Peyer's patch (tissue), 4 donors: ENCODE data around the gene NSL1.

Source experiments
- CTCF ChIP-seq, 6 experiments: fragments of 450-650 bp in 4 of 6; fragments of 200-600 bp in 2 of 6; sonication (generic) in 1 of 6; IDR thresholded peaks; one replicate each; pipeline ENCODE4 v1.5.1; 2017 to 2019; ENCODE audit warnings: antibody characterized with exemption in 6 of 6, mild to moderate bottlenecking in 3 of 6, moderate library complexity in 1 of 6
- POLR2A ChIP-seq, 2 donors: fragments of 450-650 bp; IDR thresholded peaks; one replicate each; pipeline ENCODE4 v1.5.1; 2017; ENCODE audit warnings: antibody characterized with exemption in 2 of 2, mild to moderate bottlenecking in 2 of 2, moderate library complexity in 2 of 2

GRCh38 chr1:212762839-212763238 lies 28.7 kb downstream of the NSL1 start:
- TF ChIP-seq POLR2A (IDR thresholded peaks at IDR 0.05) = no peak
- no peak for TF ChIP-seq CTCF (IDR thresholded peaks at IDR 0.05)
